H1 (cell line): ENCODE data around the gene NR5A1. TPM values are rescaled to one million over a fixed set of nuclear protein-coding genes. Genes with fewer than 3 reads are reported as not detected.

Experiments
- CTCF ChIA-PET: fragments of 300-600 bp; sonication (Branson Sonifier 250); formaldehyde crosslinking; loops from one replicate; lab custom pipeline; 2021; ENCODE audit not compliant: partially characterized antibody; lab: Charles Lee
- POLR2A ChIA-PET: fragments of 300-600 bp; sonication (Branson Sonifier 250); formaldehyde crosslinking; loops from one replicate; lab custom pipeline; 2021; ENCODE audit warnings: inconsistent platforms; ENCODE audit not compliant: partially characterized antibody; lab: Charles Lee
- DNase-seq, 2 experiments: peaks; one replicate each; pipeline versions ENCODE4 v3.0.0 to v3.0.0-alpha.2; 2010 to 2022; ENCODE audit warnings: low spot score in 2 of 2, low read depth in 1 of 2, mixed read lengths in 1 of 2
- FAIRE-seq: peaks from 2 replicates; lab custom pipeline; 2011; peaks lifted over from hg19 to GRCh38; lab: Jason Lieb, UNC
- H2AFZ ChIP-seq: 2 replicates; pipeline ENCODE4 v1.8.1; 2012; ENCODE audit warnings: low read length, inconsistent platforms
- H2AK5ac ChIP-seq: 2 replicates; pipeline ENCODE4 v1.6.1; 2013; ENCODE audit warnings: low read depth, low read length
- H2BK120ac ChIP-seq: replicated peaks from 2 replicates; pipeline ENCODE3; 2013; ENCODE audit warnings: low read depth, low read length, inconsistent platforms
- H2BK12ac ChIP-seq: 2 replicates; pipeline ENCODE4 v1.6.1; 2013; ENCODE audit warnings: low read depth, low read length
- H2BK15ac ChIP-seq: 2 replicates; pipeline ENCODE4 v1.6.1; 2013; ENCODE audit warnings: low read length
- H2BK20ac ChIP-seq: 2 replicates; pipeline ENCODE4 v1.6.1; 2013; ENCODE audit warnings: low read length
- H2BK5ac ChIP-seq: 2 replicates; pipeline ENCODE4 v1.6.1; 2013; ENCODE audit warnings: low read depth, low read length
- H3K14ac ChIP-seq: 2 replicates; pipeline ENCODE4 v1.6.1; 2013; ENCODE audit warnings: inconsistent platforms; ENCODE audit not compliant: insufficient read length
- H3K18ac ChIP-seq: 2 replicates; pipeline ENCODE4 v1.6.1; 2013; ENCODE audit warnings: low read length; ENCODE audit errors: extremely low read depth
- H3K23ac ChIP-seq: 2 replicates; pipeline ENCODE4 v1.6.1; 2013; ENCODE audit warnings: inconsistent platforms; ENCODE audit not compliant: insufficient read length
- H3K23me2 ChIP-seq: 2 replicates; pipeline ENCODE4 v1.6.1; 2013; ENCODE audit warnings: low read depth, low read length
- H3K27ac ChIP-seq: 2 replicates; pipeline ENCODE4 v1.6.1; 2011; ENCODE audit warnings: low read depth, low read length, inconsistent platforms
- H3K27me3 ChIP-seq, 4 experiments: replicated peaks in 1 of 4; 1 replicate in 1 of 4; 2 replicates in 3 of 4; pipeline versions ENCODE4 v1.6.1 to v1.8.1; 2011 to 2013; ENCODE audit warnings: low read length in 3 of 4, mild to moderate bottlenecking in 3 of 4, inconsistent platforms in 2 of 4, mixed read lengths in 2 of 4, moderate library complexity in 1 of 4; ENCODE audit not compliant: control insufficient read depth in 3 of 4, insufficient read depth in 3 of 4; ENCODE audit errors: extremely low read depth in 1 of 4
- H3K36me3 ChIP-seq, 4 experiments: 2 replicates each; pipeline versions ENCODE4 v1.6.1 to v1.8.1; 2011 to 2013; ENCODE audit warnings: mild to moderate bottlenecking in 4 of 4, low read length in 3 of 4, moderate library complexity in 2 of 4, control low read depth in 1 of 4, inconsistent platforms in 1 of 4; ENCODE audit not compliant: insufficient read depth in 4 of 4, control insufficient read depth in 2 of 4
- H3K4ac ChIP-seq: replicated peaks from 2 replicates; pipeline ENCODE3; 2013; ENCODE audit warnings: low read length, low read depth, mixed read lengths, inconsistent platforms; ENCODE audit not compliant: insufficient read length
- H3K4me1 ChIP-seq, 4 experiments: replicated peaks in 1 of 4; 1 replicate in 1 of 4; 2 replicates in 3 of 4; pipeline versions ENCODE4 v1.6.1 to v1.8.1; 2011 to 2013; ENCODE audit warnings: low read length in 3 of 4, inconsistent platforms in 2 of 4, mixed read lengths in 1 of 4; ENCODE audit not compliant: insufficient read depth in 4 of 4, control insufficient read depth in 3 of 4
- H3K4me2 ChIP-seq, 2 experiments: 2 replicates each; pipeline versions ENCODE4 v1.6.1 to v1.8.1; 2011 to 2013; ENCODE audit warnings: low read depth in 2 of 2, low read length in 2 of 2, control low read depth in 1 of 2, inconsistent platforms in 1 of 2, mild to moderate bottlenecking in 1 of 2; ENCODE audit not compliant: insufficient read depth in 1 of 2
- H3K4me3 ChIP-seq, 4 experiments: fragments of 200-600, 300-600 bp in 1 of 4; sonication (generic), shearing (Covaris generic), sonication (Bioruptor Twin) in 1 of 4; 2 replicates each; pipeline versions ENCODE4 v1.5.1 to v1.8.1; 2011 to 2016; ENCODE audit warnings: low read length in 4 of 4, low read depth in 3 of 4, control low read depth in 2 of 4, inconsistent platforms in 2 of 4, mild to moderate bottlenecking in 2 of 4, mixed read lengths in 1 of 4, moderate library complexity in 1 of 4; ENCODE audit not compliant: insufficient read depth in 2 of 4; ENCODE audit errors: extremely low read depth in 1 of 4
- H3K56ac ChIP-seq: replicated peaks from 2 replicates; pipeline ENCODE3; 2013; ENCODE audit warnings: low read depth, mild to moderate bottlenecking, mixed read lengths, low read length, inconsistent platforms; ENCODE audit not compliant: insufficient read length
- H3K79me1 ChIP-seq: 2 replicates; pipeline ENCODE4 v1.6.1; 2013; ENCODE audit warnings: low read depth, low read length, control low read depth
- H3K79me2 ChIP-seq, 2 experiments: 2 replicates each; pipeline versions ENCODE4 v1.6.1 to v1.8.1; 2012 to 2013; ENCODE audit warnings: low read length in 2 of 2, mild to moderate bottlenecking in 2 of 2, inconsistent platforms in 1 of 2; ENCODE audit not compliant: insufficient read depth in 2 of 2, control insufficient read depth in 1 of 2
- H3K9ac ChIP-seq, 4 experiments: replicated peaks in 1 of 4; 1 replicate in 1 of 4; 2 replicates in 3 of 4; pipeline versions ENCODE4 v1.6.1 to v1.8.1; 2011 to 2013; ENCODE audit warnings: low read depth in 3 of 4, low read length in 3 of 4, control low read depth in 2 of 4, mild to moderate bottlenecking in 2 of 4, moderate library complexity in 2 of 4, inconsistent platforms in 1 of 4; ENCODE audit errors: extremely low read depth in 1 of 4
- H3K9me3 ChIP-seq, 2 experiments: 2 replicates each; pipeline versions ENCODE4 v1.6.1 to v1.8.1; 2012 to 2013; ENCODE audit warnings: mild to moderate bottlenecking in 2 of 2, moderate library complexity in 2 of 2, control low read depth in 1 of 2, inconsistent platforms in 1 of 2, low read depth in 1 of 2, low read length in 1 of 2, mixed read lengths in 1 of 2; ENCODE audit not compliant: insufficient read depth in 2 of 2
- H4K20me1 ChIP-seq, 2 experiments: replicated peaks in 1 of 2; 2 replicates each; pipeline versions ENCODE3 to v1.8.1; 2011 to 2013; ENCODE audit warnings: inconsistent platforms in 2 of 2, low read length in 2 of 2, mild to moderate bottlenecking in 1 of 2; ENCODE audit not compliant: insufficient read depth in 2 of 2, control insufficient read depth in 1 of 2
- H4K5ac ChIP-seq: 2 replicates; pipeline ENCODE4 v1.6.1; 2013; ENCODE audit warnings: low read length, low read depth, mixed read lengths, inconsistent platforms; ENCODE audit not compliant: insufficient read length
- H4K8ac ChIP-seq: 2 replicates; pipeline ENCODE4 v1.8.0; 2013; ENCODE audit warnings: mild to moderate bottlenecking, moderate library complexity, low read length, inconsistent platforms; ENCODE audit not compliant: insufficient read depth; ENCODE audit errors: extremely low read depth
- H4K91ac ChIP-seq: replicated peaks from 2 replicates; pipeline ENCODE3; 2013; ENCODE audit warnings: low read length, mixed read lengths, inconsistent platforms; ENCODE audit not compliant: insufficient read length
- CHD1 ChIP-seq: IDR thresholded peaks from 2 replicates; pipeline ENCODE4 v1.6.1; 2012; ENCODE audit warnings: low read depth, low read length, improper control_type of control experiment
- EZH2 ChIP-seq: fragments of 200-600 bp; sonication (generic); IDR thresholded peaks from 2 replicates; pipeline ENCODE4 v1.7.1; 2012; ENCODE audit warnings: low read depth, mild to moderate bottlenecking, moderate library complexity, low read length, inconsistent platforms; ENCODE audit not compliant: severe bottlenecking
- KDM1A ChIP-seq: fragments of 200-600, 300-600 bp; sonication (generic); IDR thresholded peaks from 2 replicates; pipeline ENCODE4 v1.7.1; 2016; ENCODE audit warnings: mild to moderate bottlenecking, low read length, borderline replicate concordance
- MAX ChIP-seq: IDR thresholded peaks from 2 replicates; pipeline ENCODE4 v1.6.1; 2012; ENCODE audit warnings: inconsistent platforms
- NRF1 ChIP-seq: IDR thresholded peaks from 2 replicates; pipeline ENCODE4 v1.6.1; 2011; ENCODE audit warnings: mild to moderate bottlenecking, low read depth, low read length, improper control_type of control experiment
- POU5F1 ChIP-seq: IDR thresholded peaks from 2 replicates; pipeline ENCODE4 v1.6.1; 2011; ENCODE audit warnings: low read depth, mild to moderate bottlenecking, low read length, moderate library complexity
- SUZ12 ChIP-seq: fragments of 200-600 bp; sonication (generic); IDR thresholded peaks from 2 replicates; pipeline ENCODE4 v1.6.1; 2012; ENCODE audit warnings: mild to moderate bottlenecking, inconsistent platforms, low read length, moderate library complexity, mixed read lengths
- TAF1 ChIP-seq: IDR thresholded peaks from 2 replicates; pipeline ENCODE4 v1.6.1; 2011; ENCODE audit warnings: mild to moderate bottlenecking, low read depth, low read length
- WGBS, 2 experiments: shearing (Covaris generic) in 1 of 2; methylation state at CpG; one replicate each; pipeline versions ENCODE4 v1.1.6 to v1.1.7; 2013 to 2015; ENCODE audit warnings: low lambda C conversion rate in 2 of 2, mixed read lengths in 2 of 2, inconsistent platforms in 1 of 2, low coverage in 1 of 2, missing lambda C conversion rate in 1 of 2; ENCODE audit not compliant: insufficient replicate concordance in 2 of 2, insufficient coverage in 1 of 2, insufficient read length in 1 of 2; ENCODE audit errors: extremely low coverage in 1 of 2, missing lambda C conversion rate in 1 of 2; 5-methylcytosine and 5-hydroxymethylcytosine counted together
- polyA plus RNA-seq, 7 experiments: library from polyadenylated mRNA; depleted of rRNA in 3 of 7; stranded (reverse) in 5 of 7; unstranded in 2 of 7; fragments of >200 nt in 5 of 7; fragments of 200-250 nt in 2 of 7; gene quantifications; 1 replicate in 5 of 7; 2 replicates in 1 of 7; 4 replicates in 1 of 7; pipeline versions ENCODE4 v1.2.1 to v1.2.3, GENCODE V29; 2011 to 2013; ENCODE audit warnings: missing spikeins in 2 of 7, mixed read lengths in 2 of 7
- total RNA-seq: library from RNA; stranded (reverse); fragmentation: NEBNext Ultra II Directional; extraction: Animal tissue kit (Norgen Biotek cat#: 25700); gene quantifications from 2 replicates; pipeline ENCODE4 v1.2.1, GENCODE V29; 2021

The NR5A1 gene
- total and polyA plus RNA-seq, 2 of the 8 experiments (the other 6 are each of a cell fraction or from before 2014, with no cell fraction given): 0.29 to 0.58 TPM

- no peak overlapping the region for H3K14ac ChIP-seq
- no peaks in the 10 kb centered on the region; a peak in 2 of 7 replicates for H3K4me1 ChIP-seq
- H2AK5ac ChIP-seq: no peak overlapping the region
- H2BK120ac ChIP-seq: no peak overlapping the region
- no peak overlapping the region for H3K27ac ChIP-seq
- H3K79me2 ChIP-seq: no peaks in the 10 kb centered on the region
- POLR2A ChIA-PET: no interaction called here
- CTCF ChIA-PET: interaction anchor here (1.2 to 2.3 kb wide), 3 partner anchors 12 to 360 kb away, joined by 3 to 11 read pairs (median 7); partner anchors contain the start of gene WDR38
- no peak overlapping the region for H3K4me2 ChIP-seq
- no peak for DNase-seq
- no peak overlapping the region for H4K91ac ChIP-seq
- H3K9ac ChIP-seq: no peak overlapping the region
- 92% methylated on average over 4 of the region's 4 CpGs; no CpG with 5 or more reads in 1 of the 2 experiments for WGBS, 2 experiments
- no peak overlapping the region for H2AFZ ChIP-seq
- H2BK20ac ChIP-seq: no peak overlapping the region
- H4K8ac ChIP-seq: no peak overlapping the region
- H3K4me3 ChIP-seq: no peak overlapping the region
- TF ChIP-seq SUZ12 (no peak), MAX (no peak), EZH2 (no peak), NRF1 (no peak), TAF1 (no peak), POU5F1 (no peak), CHD1 (no peak), KDM1A (peak; percentile 73; the same call in 1 of the 2 replicates)
- no peaks in the 10 kb centered on the region; a peak in 3 of 7 replicates for H3K27me3 ChIP-seq
- no peaks in the 10 kb centered on the region for H3K36me3 ChIP-seq
- no peak overlapping the region for H3K4ac ChIP-seq
- H3K9me3 ChIP-seq: no peaks in the 10 kb centered on the region
- no peak overlapping the region for H2BK5ac ChIP-seq
- no peaks in the 10 kb centered on the region for H3K23me2 ChIP-seq
- FAIRE-seq: no peak
- no peak overlapping the region for H3K18ac ChIP-seq
- H2BK15ac ChIP-seq: no peak overlapping the region
- no peaks in the 10 kb centered on the region for H3K79me1 ChIP-seq
- H3K56ac ChIP-seq: no peak overlapping the region
- H4K5ac ChIP-seq: no peak overlapping the region
- H4K20me1 ChIP-seq: peaks cover 0 to 2% of the 10 kb centered on the region in 2 experiments
- H2BK12ac ChIP-seq: no peak overlapping the region
- H3K23ac ChIP-seq: no peak overlapping the region
Observed at GRCh38 chr9:124493218-124493617, 14.0 kb downstream of the NR5A1 start.
